Right ventricle myocardium superior (tissue), 1 donor: ENCODE results near the gene TENM4. TPM values are rescaled to one million over a fixed set of nuclear protein-coding genes. Genes with fewer than 3 reads are reported as not detected.

Experiments used
- ATAC-seq: fragments of 200-7000 bp; cut with Tn5 transposase; one replicate; pipeline ENCODE4 v1.9.1; 2020; ENCODE audit warnings: mild to moderate bottlenecking; ENCODE audit not compliant: poor library complexity
- DNase-seq: peaks from one replicate; pipeline ENCODE4 v3.0.0-alpha.2; 2020
- intact Hi-C: fragments of 100-400 bp; cut with DNase I; formaldehyde crosslinking; loops from one replicate; pipeline ENCODE4 v1.11.2; 2022
- total RNA-seq: library from RNA; stranded (reverse); fragmentation: NEBNext Ultra II Directional; extraction: Animal tissue kit (Norgen Biotek cat#: 25700); gene quantifications from one replicate; pipeline ENCODE4 v1.2.1, GENCODE V29; 2021
- donor health status: DM: no; HTN: yes; CAD: no; lungs with severe emphysema.

TENM4 gene
- total RNA-seq, 1 donor from 2014 or later, result 0.81 TPM

GRCh38 chr11:79174045-79175008 lies 266.5 kb downstream of the TENM4 start:
- peak; percentile 66 for ATAC-seq
- intact Hi-C loops, result no loop called here

GRCh38 chr11:79173615-79174014 lies 267.2 kb downstream of the TENM4 start:
- intact Hi-C loops, result no loop called here
- peak; percentile 90 for ATAC-seq
- no peak for DNase-seq

More at GRCh38 chr11:79174045-79175008, 266.5 kb downstream of the TENM4 start:
- DNase-seq, result no peak

GRCh38 chr11:79170321-79170720 lies 270.5 kb downstream of the TENM4 start:
- DNase-seq (no peak), ATAC-seq (no peak)
- intact Hi-C loops, result no loop called here

- intact Hi-C loops, result no loop called here
- DNase-seq, result no peak
- no peak for ATAC-seq
Measured at GRCh38 chr11:79168530-79169110, 272.2 kb downstream of the TENM4 start.

GRCh38 chr11:79167510-79168188 lies 273.2 kb downstream of the TENM4 start:
- DNase-seq, result no peak
- intact Hi-C loops, result no loop called here
- ATAC-seq, result no peak

- DNase-seq (no peak), ATAC-seq (no peak)
- intact Hi-C loops, result no loop called here
Measured at GRCh38 chr11:79165908-79166307, 274.9 kb downstream of the TENM4 start.

GRCh38 chr11:79160791-79161403 lies 279.9 kb downstream of the TENM4 start:
- intact Hi-C loops, result no loop called here
- ATAC-seq, result no peak

GRCh38 chr11:79159657-79160450 lies 281.0 kb downstream of the TENM4 start:
- intact Hi-C loops, result no loop called here
- DNase-seq (no peak), ATAC-seq (no peak)

More at GRCh38 chr11:79160791-79161403, 279.9 kb downstream of the TENM4 start:
- DNase-seq, result no peak

GRCh38 chr11:79157738-79158137 lies 283.1 kb downstream of the TENM4 start:
- intact Hi-C loops, result no loop called here
- ATAC-seq (no peak), DNase-seq (no peak)

- intact Hi-C loops, result no loop called here
- DNase-seq (no peak), ATAC-seq (no peak)
Measured at GRCh38 chr11:79156031-79156430, 284.8 kb downstream of the TENM4 start.

GRCh38 chr11:79155237-79155636 lies 285.6 kb downstream of the TENM4 start:
- no peak for DNase-seq
- intact Hi-C loops, result no loop called here

GRCh38 chr11:79152511-79152910 lies 288.3 kb downstream of the TENM4 start:
- DNase-seq (no peak), ATAC-seq (no peak)
- intact Hi-C loops, result no loop called here

More at GRCh38 chr11:79155237-79155636, 285.6 kb downstream of the TENM4 start:
- ATAC-seq, result no peak

- ATAC-seq, result no peak
- intact Hi-C loops, result no loop called here
Measured at GRCh38 chr11:79151396-79151795, 289.4 kb downstream of the TENM4 start.

GRCh38 chr11:79150966-79151365 lies 289.9 kb downstream of the TENM4 start:
- intact Hi-C loops, result no loop called here
- ATAC-seq (no peak), DNase-seq (no peak)

More at GRCh38 chr11:79151396-79151795, 289.4 kb downstream of the TENM4 start:
- DNase-seq, result no peak

GRCh38 chr11:79150320-79150719 lies 290.5 kb downstream of the TENM4 start:
- DNase-seq, result no peak
- no peak for ATAC-seq
- intact Hi-C loops, result no loop called here

GRCh38 chr11:79147731-79148130 lies 293.1 kb downstream of the TENM4 start:
- intact Hi-C loops, result no loop called here
- ATAC-seq (no peak), DNase-seq (no peak)

- ATAC-seq (no peak), DNase-seq (no peak)
- intact Hi-C loops, result no loop called here
Measured at GRCh38 chr11:79147011-79147410, 293.8 kb downstream of the TENM4 start.

- ATAC-seq, result no peak
- DNase-seq, result no peak
- intact Hi-C loops, result no loop called here
Measured at GRCh38 chr11:79139900-79140299, 300.9 kb downstream of the TENM4 start.
